ENCODE data around the gene RASIP1. TPM values are rescaled to one million over a fixed set of nuclear protein-coding genes. Genes with fewer than 3 reads are reported as not detected.

The RASIP1 gene
- total RNA-seq, 1 donor, result 0.10 TPM

Other genes starting within 250 kb of the RASIP1 start
- gene LMTK3, start 228.8 kb downstream of the RASIP1 start, total RNA-seq, result 1.5 TPM
- not detected for gene SULT2B1, start 188.4 kb downstream of the RASIP1 start, total RNA-seq
- not detected for gene SPACA4, start 133.9 kb downstream of the RASIP1 start, total RNA-seq
- gene FAM83E, start 125.5 kb downstream of the RASIP1 start, total RNA-seq, result 0.73 TPM
- 2,431 TPM for gene RPL18, start 121.4 kb downstream of the RASIP1 start, total RNA-seq
- 4.5 TPM for gene SPHK2, start 121.1 kb downstream of the RASIP1 start, total RNA-seq
- 28.2 TPM for gene DBP, start 103.2 kb downstream of the RASIP1 start, total RNA-seq
- gene CA11, start 94.4 kb downstream of the RASIP1 start, total RNA-seq, result 2.4 TPM
- gene NTN5, start 67.6 kb downstream of the RASIP1 start, total RNA-seq, result 0.63 TPM
- gene FUT2, start 44.6 kb downstream of the RASIP1 start, total RNA-seq, result not detected
- 0.10 TPM for gene MAMSTR, start 20.9 kb downstream of the RASIP1 start, total RNA-seq
- not detected for gene IZUMO1, start 6.3 kb upstream of the RASIP1 start, total RNA-seq
- not detected for gene FUT1, start 12.0 kb upstream of the RASIP1 start, total RNA-seq
- gene FGF21, start 14.9 kb upstream of the RASIP1 start, total RNA-seq, result not detected
- 3.9 TPM for gene BCAT2, start 70.4 kb upstream of the RASIP1 start, total RNA-seq
- 0.42 TPM for gene HSD17B14, start 95.9 kb upstream of the RASIP1 start, total RNA-seq
- gene PLEKHA4, start 128.0 kb upstream of the RASIP1 start, total RNA-seq, result 1.3 TPM
- 644 TPM for gene PPP1R15A, start 131.8 kb upstream of the RASIP1 start, total RNA-seq
- 0.31 TPM for gene TULP2, start 158.1 kb upstream of the RASIP1 start, total RNA-seq
- gene NUCB1, start 159.7 kb upstream of the RASIP1 start, total RNA-seq, result 166 TPM
- 0.21 TPM for gene DHDH, start 193.1 kb upstream of the RASIP1 start, total RNA-seq
- 26.6 TPM for gene BAX, start 214.3 kb upstream of the RASIP1 start, total RNA-seq
- gene FTL, start 224.7 kb upstream of the RASIP1 start, total RNA-seq, result 2,689 TPM